HepG2 (cell line): Measurements from ENCODE around the gene CYB5B. TPM values are rescaled to one million over a fixed set of nuclear protein-coding genes. Genes with fewer than 3 reads are reported as not detected.

Experiments
- FOXA1 ChIP-seq, 2 experiments: fragments of 450-650 bp in 1 of 2; sonication (generic) in 1 of 2; formaldehyde crosslinking in 1 of 2; IDR thresholded peaks; 2 replicates each; pipeline versions ENCODE4 v1.4.0 to v1.6.1; 2016 to 2020; ENCODE audit warnings: missing genetic modification reagents in 1 of 2
- HMGA1 ChIP-seq: sonication (generic); formaldehyde crosslinking; conservative IDR thresholded peaks from 2 replicates; pipeline ENCODE4 v1.4.0; 2020; ENCODE audit warnings: missing genetic modification reagents
- IRX3 ChIP-seq: sonication (generic); formaldehyde crosslinking; IDR thresholded peaks from 2 replicates; pipeline ENCODE4 v1.8.1; 2023; ENCODE audit warnings: mild to moderate bottlenecking, low read depth, missing genetic modification reagents, borderline replicate concordance
- MED1 ChIP-seq: sonication (generic); formaldehyde crosslinking; IDR thresholded peaks from 2 replicates; pipeline ENCODE4 v1.4.0; 2020; ENCODE audit warnings: missing genetic modification reagents
- MEIS1 ChIP-seq: sonication (generic); formaldehyde crosslinking; IDR thresholded peaks from 2 replicates; pipeline ENCODE4 v1.9.0; 2021; ENCODE audit warnings: mild to moderate bottlenecking, missing genetic modification reagents, moderate library complexity, borderline replicate concordance
- NFIB ChIP-seq: sonication (generic); formaldehyde crosslinking; IDR thresholded peaks from 2 replicates; pipeline ENCODE4 v1.9.0; 2021; ENCODE audit warnings: missing genetic modification reagents, mild to moderate bottlenecking, borderline replicate concordance
- NFYC ChIP-seq: IDR thresholded peaks from 2 replicates; pipeline ENCODE4 v1.6.1; 2016; ENCODE audit warnings: missing genetic modification reagents, missing compliant biosample characterization
- NR2F6 ChIP-seq, 2 experiments: IDR thresholded peaks; 2 replicates each; pipeline ENCODE4 v1.6.1; 2016; ENCODE audit warnings: antibody characterized with exemption in 1 of 2, mild to moderate bottlenecking in 1 of 2
- PAF1 ChIP-seq: IDR thresholded peaks from 2 replicates; pipeline ENCODE4 v1.6.1; 2016; ENCODE audit warnings: missing genetic modification reagents, missing compliant biosample characterization
- PBX2 ChIP-seq: IDR thresholded peaks from 2 replicates; pipeline ENCODE4 v1.6.1; 2016; ENCODE audit warnings: control low read depth
- PHF21A ChIP-seq: sonication (generic); formaldehyde crosslinking; IDR thresholded peaks from 2 replicates; pipeline ENCODE4 v1.5.0; 2020; ENCODE audit warnings: mild to moderate bottlenecking, missing genetic modification reagents
- REPIN1 ChIP-seq: sonication (generic); formaldehyde crosslinking; IDR thresholded peaks from 2 replicates; pipeline ENCODE4 v1.8.0; 2022; ENCODE audit warnings: missing genetic modification reagents, low read depth, mild to moderate bottlenecking, borderline replicate concordance
- SP2 ChIP-seq: sonication (generic); formaldehyde crosslinking; IDR thresholded peaks from 2 replicates; pipeline ENCODE4 v1.5.1; 2020; ENCODE audit warnings: mild to moderate bottlenecking, missing genetic modification reagents
- STAG1 ChIP-seq: sonication (generic); formaldehyde crosslinking; IDR thresholded peaks from 2 replicates; pipeline ENCODE4 v1.4.0; 2020; ENCODE audit warnings: missing genetic modification reagents
- THAP11 ChIP-seq: IDR thresholded peaks from 2 replicates; pipeline ENCODE4 v1.6.1; 2016; ENCODE audit warnings: missing biosample characterization, missing genetic modification reagents
- TSC22D2 ChIP-seq: sonication (generic); formaldehyde crosslinking; IDR thresholded peaks from 2 replicates; pipeline ENCODE4 v1.5.1; 2020; ENCODE audit warnings: missing genetic modification reagents, mild to moderate bottlenecking, borderline replicate concordance
- U2AF1 ChIP-seq: fragments of 200-400 bp; formaldehyde crosslinking; optimal IDR thresholded peaks from 2 replicates; pipeline ENCODE3; 2017; ENCODE audit warnings: mild to moderate bottlenecking, low read depth, low read length
- ZBTB3 ChIP-seq: sonication (generic); formaldehyde crosslinking; IDR thresholded peaks from 2 replicates; pipeline ENCODE4 v1.4.0; 2020; ENCODE audit warnings: low read depth, mild to moderate bottlenecking, moderate library complexity, missing genetic modification reagents, borderline replicate concordance
- ZFP36L1 ChIP-seq: sonication (generic); formaldehyde crosslinking; IDR thresholded peaks from 2 replicates; pipeline ENCODE4 v1.8.0; 2022; ENCODE audit warnings: mild to moderate bottlenecking, missing genetic modification reagents, moderate library complexity
- ZFP62 ChIP-seq: sonication (generic); formaldehyde crosslinking; IDR thresholded peaks from 2 replicates; pipeline ENCODE4 v1.4.0; 2020; ENCODE audit warnings: missing genetic modification reagents
- ZNF207 ChIP-seq: fragments of 450-650 bp; IDR thresholded peaks from 2 replicates; pipeline ENCODE4 v1.6.1; 2016; ENCODE audit warnings: antibody characterized with exemption, borderline replicate concordance
- ZNF256 ChIP-seq: sonication (generic); formaldehyde crosslinking; conservative IDR thresholded peaks from 2 replicates; pipeline ENCODE4 v1.4.0; 2020; ENCODE audit warnings: missing genetic modification reagents
- ZNF556 ChIP-seq: sonication (generic); formaldehyde crosslinking; IDR thresholded peaks from 2 replicates; pipeline ENCODE4 v1.4.0; 2020; ENCODE audit warnings: mild to moderate bottlenecking, missing genetic modification reagents, borderline replicate concordance
- ZNF747 ChIP-seq: sonication (generic); formaldehyde crosslinking; IDR thresholded peaks from 2 replicates; pipeline ENCODE4 v1.8.1; 2023; ENCODE audit warnings: missing genetic modification reagents, mild to moderate bottlenecking, borderline replicate concordance
- ZNF761 ChIP-seq: sonication (generic); formaldehyde crosslinking; conservative IDR thresholded peaks from 2 replicates; pipeline ENCODE4 v1.4.0; 2020; ENCODE audit warnings: mild to moderate bottlenecking, missing genetic modification reagents
- ZNF773 ChIP-seq: sonication (generic); formaldehyde crosslinking; IDR thresholded peaks from 2 replicates; pipeline ENCODE4 v1.4.0; 2020; ENCODE audit warnings: missing genetic modification reagents, borderline replicate concordance
- polyA plus RNA-seq, 8 experiments: library from polyadenylated mRNA; depleted of rRNA in 3 of 8; stranded (reverse) in 7 of 8; unstranded in 1 of 8; fragments of >200 nt; fragmentation: Illumina TruSeq in 4 of 8; extraction: Trizol in 4 of 8; gene quantifications; 2 replicates each; pipeline versions ENCODE4 v1.2.1 to v1.2.3, GENCODE V29; 2011 to 2016; ENCODE audit warnings: low read depth in 4 of 8, missing spikeins in 1 of 8, mixed read lengths in 1 of 8; ENCODE audit not compliant: insufficient read depth in 1 of 8
- total RNA-seq, 5 experiments: library from RNA; depleted of rRNA; stranded (reverse); fragments of >200 nt; fragmentation: Illumina TruSeq; extraction: Trizol; gene quantifications; 2 replicates each; pipeline ENCODE4 v1.2.3, GENCODE V29; 2016; ENCODE audit warnings: low read depth in 1 of 5
- TF ChIP-seq, protein P1 (sequence below): IDR thresholded peaks from 2 replicates; pipeline ENCODE4 v1.4.0; 2020; ENCODE audit warnings: mild to moderate bottlenecking, missing genetic modification reagents
- TF ChIP-seq, protein P2 (sequence below): sonication (generic); formaldehyde crosslinking; IDR thresholded peaks from 2 replicates; pipeline ENCODE4 v1.4.0; 2020; ENCODE audit warnings: mild to moderate bottlenecking, missing genetic modification reagents

Gene CYB5B
- total and polyA plus RNA-seq, 2 of the 13 experiments (the other 11 are each of a cell fraction or from before 2014, with no cell fraction given) = 234 to 432 TPM

DNA sequence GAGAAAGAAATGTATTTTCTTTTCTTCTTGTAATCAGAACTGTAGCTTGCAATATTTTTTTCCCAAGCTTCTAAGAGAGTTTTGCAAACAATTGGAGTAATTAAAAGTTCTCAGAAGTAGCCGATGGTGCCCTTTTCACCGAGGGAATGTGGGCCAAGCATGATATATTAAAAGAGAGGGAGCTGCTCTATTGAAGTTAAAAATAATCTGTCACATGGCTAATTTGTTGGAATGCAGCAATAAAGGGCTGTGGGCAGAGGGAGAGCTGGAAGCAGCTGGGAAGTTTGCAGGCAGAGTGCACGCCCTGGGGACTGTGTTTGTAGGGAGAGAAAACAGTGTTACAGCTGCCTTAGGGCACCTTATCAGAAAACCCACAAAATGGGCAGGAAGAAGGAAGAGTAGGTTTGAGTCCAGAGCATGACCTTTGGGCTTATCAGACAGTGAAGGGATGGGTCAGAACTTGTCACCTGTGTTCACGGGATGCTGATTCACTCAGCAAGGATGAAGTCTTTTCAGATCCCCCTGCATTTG is 20.1 kb upstream of the CYB5B start (continued):
- TF ChIP-seq, protein P1, sequence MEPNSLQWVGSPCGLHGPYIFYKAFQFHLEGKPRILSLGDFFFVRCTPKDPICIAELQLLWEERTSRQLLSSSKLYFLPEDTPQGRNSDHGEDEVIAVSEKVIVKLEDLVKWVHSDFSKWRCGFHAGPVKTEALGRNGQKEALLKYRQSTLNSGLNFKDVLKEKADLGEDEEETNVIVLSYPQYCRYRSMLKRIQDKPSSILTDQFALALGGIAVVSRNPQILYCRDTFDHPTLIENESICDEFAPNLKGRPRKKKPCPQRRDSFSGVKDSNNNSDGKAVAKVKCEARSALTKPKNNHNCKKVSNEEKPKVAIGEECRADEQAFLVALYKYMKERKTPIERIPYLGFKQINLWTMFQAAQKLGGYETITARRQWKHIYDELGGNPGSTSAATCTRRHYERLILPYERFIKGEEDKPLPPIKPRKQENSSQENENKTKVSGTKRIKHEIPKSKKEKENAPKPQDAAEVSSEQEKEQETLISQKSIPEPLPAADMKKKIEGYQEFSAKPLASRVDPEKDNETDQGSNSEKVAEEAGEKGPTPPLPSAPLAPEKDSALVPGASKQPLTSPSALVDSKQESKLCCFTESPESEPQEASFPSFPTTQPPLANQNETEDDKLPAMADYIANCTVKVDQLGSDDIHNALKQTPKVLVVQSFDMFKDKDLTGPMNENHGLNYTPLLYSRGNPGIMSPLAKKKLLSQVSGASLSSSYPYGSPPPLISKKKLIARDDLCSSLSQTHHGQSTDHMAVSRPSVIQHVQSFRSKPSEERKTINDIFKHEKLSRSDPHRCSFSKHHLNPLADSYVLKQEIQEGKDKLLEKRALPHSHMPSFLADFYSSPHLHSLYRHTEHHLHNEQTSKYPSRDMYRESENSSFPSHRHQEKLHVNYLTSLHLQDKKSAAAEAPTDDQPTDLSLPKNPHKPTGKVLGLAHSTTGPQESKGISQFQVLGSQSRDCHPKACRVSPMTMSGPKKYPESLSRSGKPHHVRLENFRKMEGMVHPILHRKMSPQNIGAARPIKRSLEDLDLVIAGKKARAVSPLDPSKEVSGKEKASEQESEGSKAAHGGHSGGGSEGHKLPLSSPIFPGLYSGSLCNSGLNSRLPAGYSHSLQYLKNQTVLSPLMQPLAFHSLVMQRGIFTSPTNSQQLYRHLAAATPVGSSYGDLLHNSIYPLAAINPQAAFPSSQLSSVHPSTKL (CRISPR knock-in tag) = peak; percentile 89
- TF ChIP-seq U2AF1 = no peak
- TF ChIP-seq PAF1 (CRISPR knock-in tag) = no peak
- TF ChIP-seq MEIS1 (CRISPR knock-in tag) = peak; percentile 92
- TF ChIP-seq TSC22D2 (CRISPR knock-in tag) = no peak
- TF ChIP-seq IRX3 (CRISPR knock-in tag) = no peak
- no peak for TF ChIP-seq NFIB (CRISPR knock-in tag)
- TF ChIP-seq ZFP36L1 (CRISPR knock-in tag) = 0 out of 2 replicates have a peak, but pooled peaks have one; percentile 47
- no peak for TF ChIP-seq ZNF207
- TF ChIP-seq, protein P2, sequence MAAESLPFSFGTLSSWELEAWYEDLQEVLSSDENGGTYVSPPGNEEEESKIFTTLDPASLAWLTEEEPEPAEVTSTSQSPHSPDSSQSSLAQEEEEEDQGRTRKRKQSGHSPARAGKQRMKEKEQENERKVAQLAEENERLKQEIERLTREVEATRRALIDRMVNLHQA (CRISPR knock-in tag) = no peak
- no peak for TF ChIP-seq SP2 (CRISPR knock-in tag)
- TF ChIP-seq REPIN1 (CRISPR knock-in tag) = no peak
- TF ChIP-seq ZNF773 (CRISPR knock-in tag) = no peak
- TF ChIP-seq STAG1 (CRISPR knock-in tag) = peak; percentile 46
- TF ChIP-seq ZNF556 (CRISPR knock-in tag) = peak; percentile 89; the same call in 1 of the 2 replicates
- TF ChIP-seq HMGA1 (CRISPR knock-in tag) = no peak
- no peak for TF ChIP-seq ZBTB3 (CRISPR knock-in tag)
- TF ChIP-seq NFYC (CRISPR knock-in tag) = peak; percentile 36; the same call in 1 of the 2 replicates
- no peak for TF ChIP-seq FOXA1 (IDR thresholded peaks at IDR 0.05)
- TF ChIP-seq FOXA1 (CRISPR knock-in tag; IDR thresholded peaks at IDR 0.05) = peak; percentile 79
- 0 out of 2 replicates have a peak, but pooled peaks have one; percentile 38 for TF ChIP-seq ZNF761 (CRISPR knock-in tag)
- peak; percentile 96 for TF ChIP-seq MED1 (CRISPR knock-in tag)
- TF ChIP-seq PBX2 (CRISPR knock-in tag) = no peak
- peak; percentile 89 for TF ChIP-seq NR2F6 (IDR thresholded peaks at IDR 0.05)
- peak; percentile 96 for TF ChIP-seq NR2F6 (CRISPR knock-in tag; IDR thresholded peaks at IDR 0.05)
- TF ChIP-seq THAP11 (CRISPR knock-in tag) = peak; percentile 38; the same call in 1 of the 2 replicates
- TF ChIP-seq ZFP62 (CRISPR knock-in tag) = no peak
- TF ChIP-seq ZNF256 (CRISPR knock-in tag) = no peak
- no peak for TF ChIP-seq ZNF747
- TF ChIP-seq PHF21A = peak; percentile 90
